ENCODE results near the gene OR8K1. TPM values are rescaled to one million over a fixed set of nuclear protein-coding genes. Genes with fewer than 3 reads are reported as not detected.
A peak's percentile ranks its signal among the peaks of the same experiment; 100 is the strongest.

The OR8K1 gene
- total RNA-seq: not detected
- long read RNA-seq, donor 1: 0 reads
- long read RNA-seq, donor 2: 0 reads

- DNase-seq (ENCODE audit: low spot score): no peak
- intact Hi-C loops (cut with DNase I): no loop called here
Measured at GRCh38 chr11:56345739-56346138, at the start of gene OR8K1. Gene OR8K1, plus strand, starts transcription at chr11:56346039. Its CDS starts 0 bp downstream, at chr11:56346039.

GRCh38 chr11:56296898-56297297 lies 48.9 kb upstream of the OR8K1 start:
- intact Hi-C loops (cut with DNase I): no loop called here

GRCh38 chr11:56307836-56308235 lies 38.0 kb upstream of the OR8K1 start:
- DNase-seq (ENCODE audit: low spot score): no peak
- intact Hi-C loops (cut with DNase I): no loop called here

More at GRCh38 chr11:56296898-56297297, 48.9 kb upstream of the OR8K1 start:
- no peak for DNase-seq (ENCODE audit: low spot score)

GRCh38 chr11:56314844-56315243 lies 31.0 kb upstream of the OR8K1 start, which contains the start of gene OR8K3:
Gene OR8K3, plus strand, starts transcription at chr11:56315144. Its CDS starts 3,163 bp downstream, at chr11:56318307.
- no peak for DNase-seq (ENCODE audit: low spot score)
- intact Hi-C loops (cut with DNase I): no loop called here

GRCh38 chr11:56331861-56332491 lies 13.9 kb upstream of the OR8K1 start:
- intact Hi-C loops (cut with DNase I): no loop called here
- peak; percentile 78 for DNase-seq (ENCODE audit: low spot score)

GRCh38 chr11:56333156-56333555 lies 12.7 kb upstream of the OR8K1 start:
- DNase-seq (ENCODE audit: low spot score): no peak
- intact Hi-C loops (cut with DNase I): no loop called here

- intact Hi-C loops (cut with DNase I): no loop called here
- DNase-seq (ENCODE audit: low spot score): no peak
Measured at GRCh38 chr11:56340289-56340688, 5.5 kb upstream of the OR8K1 start.

GRCh38 chr11:56353991-56354390 lies 8.2 kb downstream of the OR8K1 start, which contains the start of gene OR8J1:
Gene OR8J1, plus strand, starts transcription at chr11:56354291. Its CDS starts 5,956 bp downstream, at chr11:56360247.
- DNase-seq (ENCODE audit: low spot score): no peak
- intact Hi-C loops (cut with DNase I): no loop called here

GRCh38 chr11:56375324-56375723 lies 29.5 kb downstream of the OR8K1 start, which contains the start of gene OR8U1:
Gene OR8U1, plus strand, starts transcription at chr11:56375624. Its CDS starts 0 bp downstream, at chr11:56375624.
- no peak for DNase-seq (ENCODE audit: low spot score)
- intact Hi-C loops (cut with DNase I): no loop called here

- no peak for DNase-seq (ENCODE audit: low spot score)
- intact Hi-C loops (cut with DNase I): no loop called here
Measured at GRCh38 chr11:56380120-56380519, 34.3 kb downstream of the OR8K1 start.

- DNase-seq (ENCODE audit: low spot score): no peak
- intact Hi-C loops (cut with DNase I): no loop called here
Measured at GRCh38 chr11:56394381-56394780, 48.5 kb downstream of the OR8K1 start.

- DNase-seq (ENCODE audit: low spot score): no peak
- intact Hi-C loops (cut with DNase I): no loop called here
Measured at GRCh38 chr11:56396047-56396446, 50.2 kb downstream of the OR8K1 start.

Other genes with a start within 250 kb of the OR8K1 start
- gene OR8H2, start 242.4 kb upstream of the OR8K1 start, total RNA-seq: not detected
- not detected for gene OR8H3, start 223.7 kb upstream of the OR8K1 start, total RNA-seq
- not detected for gene OR8J3, start 205.8 kb upstream of the OR8K1 start, total RNA-seq
- gene OR8K5, start 185.7 kb upstream of the OR8K1 start, total RNA-seq: not detected
- gene OR5J2, start 169.4 kb upstream of the OR8K1 start, total RNA-seq: not detected
- not detected for gene OR5T2, start 111.8 kb upstream of the OR8K1 start, total RNA-seq
- gene OR5T3, start 93.8 kb upstream of the OR8K1 start, total RNA-seq: not detected
- not detected for gene OR5T1, start 71.9 kb upstream of the OR8K1 start, total RNA-seq
- gene OR8H1, start 53.8 kb upstream of the OR8K1 start, total RNA-seq: not detected
- not detected for gene OR8K3, start 30.9 kb upstream of the OR8K1 start, total RNA-seq
- gene OR8J1, start 8.3 kb downstream of the OR8K1 start, total RNA-seq: not detected
- not detected for gene OR8U1, start 29.6 kb downstream of the OR8K1 start, total RNA-seq
- gene OR5AL1, start 66.7 kb downstream of the OR8K1 start, total RNA-seq: not detected
- not detected for gene OR5M3, start 127.3 kb downstream of the OR8K1 start, total RNA-seq
- not detected for gene OR5M8, start 145.3 kb downstream of the OR8K1 start, total RNA-seq
- gene OR5M11, start 197.2 kb downstream of the OR8K1 start, total RNA-seq: not detected
- gene OR5M10, start 231.7 kb downstream of the OR8K1 start, total RNA-seq: not detected

All from posterior vena cava (tissue), 2 donors.